Raji (cell line): ENCODE results near the gene ANXA1.

Experiments
- POLR2A ChIP-seq: IDR thresholded peaks from 2 replicates; pipeline ENCODE4 v1.6.1; 2011; ENCODE audit warnings: low read depth, low read length, control low read depth; ENCODE audit not compliant: insufficient read depth

Gene ANXA1

GRCh38 chr9:73155968-73156864 is 4.6 kb downstream of the ANXA1 start:
- TF ChIP-seq POLR2A = no peak

- no peak for TF ChIP-seq POLR2A
These were observed 5.2 kb downstream of the ANXA1 start for GRCh38 chr9:73156865-73157187.

- no peak for TF ChIP-seq POLR2A
These were observed 6.1 kb downstream of the ANXA1 start for GRCh38 chr9:73157811-73158210.

- no peak for TF ChIP-seq POLR2A
These were observed 7.1 kb downstream of the ANXA1 start for GRCh38 chr9:73158723-73159122.

GRCh38 chr9:73160868-73161267 is 9.2 kb downstream of the ANXA1 start:
- no peak for TF ChIP-seq POLR2A

GRCh38 chr9:73162987-73163768 is 11.5 kb downstream of the ANXA1 start:
- no peak for TF ChIP-seq POLR2A

GRCh38 chr9:73165911-73166310 is 14.2 kb downstream of the ANXA1 start:
- TF ChIP-seq POLR2A = no peak

- no peak for TF ChIP-seq POLR2A
These were observed 14.8 kb downstream of the ANXA1 start for GRCh38 chr9:73166468-73166867.

GRCh38 chr9:73167614-73168013 is 15.9 kb downstream of the ANXA1 start:
- no peak for TF ChIP-seq POLR2A

GRCh38 chr9:73168298-73168934 is 16.8 kb downstream of the ANXA1 start:
- no peak for TF ChIP-seq POLR2A

GRCh38 chr9:73170185-73170957 is 18.7 kb downstream of the ANXA1 start:
- TF ChIP-seq POLR2A = no peak

GRCh38 chr9:73172901-73173215 is 21.2 kb downstream of the ANXA1 start:
- no peak for TF ChIP-seq POLR2A

- TF ChIP-seq POLR2A = no peak
These were observed 22.1 kb downstream of the ANXA1 start for GRCh38 chr9:73173557-73174329.

- no peak for TF ChIP-seq POLR2A
These were observed 22.8 kb downstream of the ANXA1 start for GRCh38 chr9:73174330-73174980.
